22Rv1 (cell line): ENCODE data around the gene SAMD11.
"Not testable (repeated sequence)": the region's sequence is repeated elsewhere in the genome, so short reads cannot be mapped to it uniquely, and the experiment has no call there.

ENCODE experiments used
- ZFX ChIP-seq: fragments of 450-650 bp; IDR thresholded peaks from 2 replicates; pipeline ENCODE4 v1.6.1; 2017; ENCODE audit warnings: antibody characterized with exemption, borderline replicate concordance
- TF ChIP-seq, protein P1 (sequence below): fragments of 450-650 bp; IDR thresholded peaks from 2 replicates; pipeline ENCODE4 v1.5.1; 2017; ENCODE audit warnings: mild to moderate bottlenecking

DNA sequence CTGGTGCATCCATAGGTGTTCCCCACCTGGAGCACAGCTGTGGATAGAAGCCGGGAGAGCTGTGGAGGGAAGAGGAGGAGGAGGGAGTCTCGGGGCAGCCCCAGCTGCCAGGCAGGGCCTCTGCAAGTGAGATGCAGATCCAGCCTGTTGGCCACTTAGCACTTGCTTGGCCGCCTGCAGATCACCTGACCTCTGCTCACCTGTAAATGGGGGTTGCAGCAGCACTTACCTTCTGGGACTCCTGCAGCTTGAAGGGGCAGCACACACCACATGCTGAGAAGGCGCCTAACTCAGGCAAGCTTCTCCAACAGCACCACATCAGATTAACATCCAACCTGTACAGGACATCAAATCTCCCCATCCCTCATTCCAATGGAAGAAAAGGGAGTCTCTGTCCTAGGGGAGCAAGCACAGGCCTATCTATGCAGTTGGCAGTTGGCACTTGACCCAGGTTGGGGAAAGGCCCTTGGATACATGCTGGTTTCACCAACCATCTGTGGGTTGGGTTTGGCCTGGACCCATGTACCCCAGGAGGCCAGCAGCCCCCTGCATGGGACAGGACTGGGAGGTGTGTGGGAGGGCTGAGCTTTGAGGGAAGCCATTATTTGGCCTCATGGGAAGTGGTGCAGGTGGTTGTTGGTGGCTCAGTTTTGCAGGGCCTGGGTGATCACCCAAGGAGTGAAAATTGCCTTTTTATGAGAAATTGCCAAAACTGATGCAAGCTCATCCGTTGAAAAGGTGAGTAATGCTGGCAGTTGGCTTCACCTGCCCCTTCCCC, 46.3 kb upstream of the SAMD11 start:
- TF ChIP-seq, protein P1, sequence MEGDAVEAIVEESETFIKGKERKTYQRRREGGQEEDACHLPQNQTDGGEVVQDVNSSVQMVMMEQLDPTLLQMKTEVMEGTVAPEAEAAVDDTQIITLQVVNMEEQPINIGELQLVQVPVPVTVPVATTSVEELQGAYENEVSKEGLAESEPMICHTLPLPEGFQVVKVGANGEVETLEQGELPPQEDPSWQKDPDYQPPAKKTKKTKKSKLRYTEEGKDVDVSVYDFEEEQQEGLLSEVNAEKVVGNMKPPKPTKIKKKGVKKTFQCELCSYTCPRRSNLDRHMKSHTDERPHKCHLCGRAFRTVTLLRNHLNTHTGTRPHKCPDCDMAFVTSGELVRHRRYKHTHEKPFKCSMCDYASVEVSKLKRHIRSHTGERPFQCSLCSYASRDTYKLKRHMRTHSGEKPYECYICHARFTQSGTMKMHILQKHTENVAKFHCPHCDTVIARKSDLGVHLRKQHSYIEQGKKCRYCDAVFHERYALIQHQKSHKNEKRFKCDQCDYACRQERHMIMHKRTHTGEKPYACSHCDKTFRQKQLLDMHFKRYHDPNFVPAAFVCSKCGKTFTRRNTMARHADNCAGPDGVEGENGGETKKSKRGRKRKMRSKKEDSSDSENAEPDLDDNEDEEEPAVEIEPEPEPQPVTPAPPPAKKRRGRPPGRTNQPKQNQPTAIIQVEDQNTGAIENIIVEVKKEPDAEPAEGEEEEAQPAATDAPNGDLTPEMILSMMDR, result not testable (repeated sequence)
- not testable (repeated sequence) for TF ChIP-seq ZFX
